HG03457 (cell line): ENCODE data around the gene OR2T2.
"Not testable (repeated sequence)": the region's sequence is repeated elsewhere in the genome, so short reads cannot be mapped to it uniquely, and the experiment has no call there.

ENCODE experiments used
- ATAC-seq: cut with Tn5 transposase; IDR thresholded peaks from one replicate; pipeline ENCODE4 v1.9.1; 2021; ENCODE audit warnings: moderate number of reproducible peaks; ENCODE audit not compliant: unreplicated experiment

Gene OR2T2, protein sequence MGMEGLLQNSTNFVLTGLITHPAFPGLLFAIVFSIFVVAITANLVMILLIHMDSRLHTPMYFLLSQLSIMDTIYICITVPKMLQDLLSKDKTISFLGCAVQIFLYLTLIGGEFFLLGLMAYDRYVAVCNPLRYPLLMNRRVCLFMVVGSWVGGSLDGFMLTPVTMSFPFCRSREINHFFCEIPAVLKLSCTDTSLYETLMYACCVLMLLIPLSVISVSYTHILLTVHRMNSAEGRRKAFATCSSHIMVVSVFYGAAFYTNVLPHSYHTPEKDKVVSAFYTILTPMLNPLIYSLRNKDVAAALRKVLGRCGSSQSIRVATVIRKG

DNA sequence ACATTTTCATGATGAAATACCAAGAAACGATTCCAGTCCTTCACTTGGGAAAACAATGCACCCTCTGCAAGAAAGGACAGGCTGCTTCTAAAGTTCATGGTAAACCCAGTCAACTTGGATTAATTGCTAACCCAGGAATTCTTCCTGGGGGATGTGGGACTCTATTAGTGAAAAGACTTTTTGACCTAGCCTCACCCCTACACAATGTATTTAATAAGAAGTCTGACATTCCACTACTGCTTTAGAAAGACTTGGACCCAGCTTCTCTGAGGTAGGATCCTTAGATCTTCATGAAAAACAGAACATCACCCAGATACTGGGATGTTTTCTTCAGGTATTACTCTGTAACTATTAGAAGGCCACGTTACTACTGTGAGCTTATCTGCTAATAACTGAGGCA lies at the start of gene OR2T2:
TSS of gene OR2T2 (plus strand) at position 239 of the 400 bp plus-strand sequence. CDS start 7,161 bp downstream, outside the sequence.
- not testable (repeated sequence) for ATAC-seq

DNA sequence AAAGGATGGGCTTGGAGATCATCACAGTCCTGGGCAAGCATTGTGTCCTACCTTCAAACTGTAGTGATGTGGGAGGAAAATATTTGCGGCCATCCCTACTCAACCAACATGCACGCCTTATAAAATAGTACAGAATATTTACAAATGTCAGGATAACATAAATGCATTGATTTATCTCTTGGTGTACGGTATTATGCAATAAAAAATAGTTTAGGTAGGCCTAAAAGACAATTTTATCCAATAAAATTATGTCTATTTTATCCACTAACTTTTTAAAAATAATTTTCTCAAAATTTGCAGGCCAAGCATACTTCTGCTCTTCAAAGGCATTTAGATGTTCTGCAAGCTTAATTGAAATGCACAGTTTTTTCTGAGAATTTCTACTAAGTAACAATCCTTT lies 42.7 kb upstream of the OR2T2 start, which contains the start of gene OR2T1:
TSS of gene OR2T1 (plus strand) at position 301 of the 400 bp plus-strand sequence. CDS start 3,100 bp downstream, outside the sequence.
- ATAC-seq, result no peak

DNA sequence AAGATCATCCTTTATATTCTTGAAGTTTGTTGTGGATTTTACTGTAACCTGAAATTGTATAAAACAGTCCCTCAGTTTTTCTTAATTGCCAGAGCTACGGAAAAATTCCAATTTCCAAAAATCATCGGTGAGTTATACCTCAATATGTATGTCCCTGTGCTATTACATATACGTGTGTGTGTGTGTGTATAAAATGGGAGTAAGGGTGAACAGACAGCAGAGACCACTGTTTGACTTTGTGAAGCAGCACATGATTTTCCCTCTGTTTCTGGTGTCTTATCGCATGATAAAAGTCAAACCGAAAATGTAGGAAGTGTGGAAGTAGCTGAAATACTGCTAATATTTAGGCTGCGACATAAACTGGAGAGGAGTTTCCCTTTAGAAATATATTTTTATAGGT lies 41.4 kb upstream of the OR2T2 start:
- no peak for ATAC-seq

DNA sequence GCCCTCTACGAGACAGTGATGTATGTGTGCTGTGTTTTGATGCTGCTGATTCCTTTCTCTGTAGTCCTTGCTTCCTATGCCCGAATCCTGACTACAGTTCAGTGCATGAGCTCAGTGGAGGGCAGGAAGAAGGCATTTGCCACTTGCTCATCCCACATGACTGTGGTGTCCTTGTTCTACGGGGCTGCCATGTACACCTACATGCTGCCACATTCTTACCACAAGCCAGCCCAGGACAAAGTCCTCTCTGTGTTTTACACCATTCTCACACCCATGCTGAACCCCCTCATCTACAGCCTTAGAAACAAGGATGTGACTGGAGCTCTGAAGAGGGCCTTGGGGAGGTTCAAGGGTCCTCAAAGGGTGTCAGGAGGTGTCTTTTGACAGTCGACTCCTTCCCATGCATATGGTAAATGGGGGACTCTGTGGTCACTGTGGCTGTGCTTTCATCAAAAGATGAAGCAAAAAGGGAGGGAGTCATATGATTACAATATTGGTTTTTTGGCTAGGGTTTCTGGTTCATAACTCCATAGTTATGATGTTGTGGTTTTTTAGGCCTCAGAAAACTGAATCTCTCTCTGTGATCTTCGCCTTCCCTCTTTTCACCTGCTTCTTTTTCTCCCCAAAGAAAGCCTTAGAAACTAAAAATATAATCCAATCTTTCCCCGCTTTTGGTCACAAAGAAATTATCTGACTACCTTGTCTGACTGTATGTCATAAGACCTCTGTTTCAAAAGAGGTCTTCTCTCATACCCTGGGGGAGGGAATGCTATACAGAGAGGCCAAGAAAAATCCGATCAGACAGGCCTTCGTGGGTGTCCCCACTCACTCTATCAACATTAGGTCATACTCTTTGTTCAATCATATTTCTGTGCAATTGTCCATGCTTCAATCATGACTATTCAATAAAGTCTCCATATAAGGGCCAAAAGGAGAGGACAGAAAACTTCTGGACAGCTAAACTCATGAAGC lies 38.4 kb upstream of the OR2T2 start:
- no peak for ATAC-seq

DNA sequence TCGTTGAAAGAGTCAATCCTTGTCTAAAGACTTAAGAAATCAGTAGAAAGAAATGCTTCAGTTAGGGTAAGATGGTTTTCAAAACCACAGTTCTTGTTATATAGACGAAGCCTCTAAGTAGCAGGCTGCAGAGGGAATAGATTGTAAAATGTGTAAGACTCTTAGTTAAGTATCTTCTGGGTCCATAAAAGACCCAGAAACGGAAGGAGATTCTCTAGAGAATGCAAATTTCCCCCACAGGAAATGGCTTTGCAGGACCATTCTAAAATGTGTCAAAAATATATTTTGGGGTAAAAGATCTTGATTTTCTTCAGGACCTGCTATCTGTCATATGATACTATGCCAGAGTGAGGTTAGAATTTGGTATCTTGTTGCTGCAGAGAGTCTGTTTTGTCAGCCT lies 29.2 kb upstream of the OR2T2 start:
- no peak for ATAC-seq

DNA sequence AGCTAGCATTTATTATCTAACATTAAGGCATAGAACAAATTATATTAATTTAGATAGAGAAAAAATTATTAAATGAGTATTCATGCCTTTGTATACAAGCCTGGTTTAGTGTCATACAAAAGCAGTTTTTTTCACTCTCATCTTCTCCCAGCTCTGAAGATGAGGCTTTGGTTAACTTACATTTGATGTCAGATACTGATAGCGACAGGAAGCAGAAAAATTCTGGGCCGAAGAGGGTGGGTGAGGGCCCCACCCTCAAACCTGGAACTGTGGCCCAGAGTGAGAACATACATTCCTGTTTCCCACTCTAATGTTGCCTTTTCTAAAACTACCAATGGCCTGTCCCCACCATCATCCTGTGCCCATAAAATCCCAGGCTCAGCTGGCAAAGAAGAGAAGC lies 27.6 kb upstream of the OR2T2 start:
- ATAC-seq, result no peak

DNA sequence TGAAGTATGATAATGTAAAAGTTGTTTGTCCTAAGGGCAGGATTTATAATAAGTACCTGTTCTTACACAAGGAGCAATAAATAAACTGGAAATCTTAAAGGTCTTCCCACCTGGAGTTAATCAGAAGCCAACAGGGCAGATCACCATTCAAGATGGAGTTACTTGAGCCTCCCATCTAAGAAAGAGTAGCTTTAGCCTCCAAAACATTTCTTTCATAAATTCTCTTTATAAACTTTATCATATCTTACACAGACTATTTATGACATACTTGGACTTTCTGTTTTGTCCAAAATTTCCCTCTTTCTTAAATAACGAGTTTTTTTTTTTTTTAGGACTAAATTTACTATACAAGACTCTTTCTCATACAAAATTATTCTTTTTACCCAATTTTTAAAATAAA lies 24.1 kb upstream of the OR2T2 start:
- no peak for ATAC-seq

DNA sequence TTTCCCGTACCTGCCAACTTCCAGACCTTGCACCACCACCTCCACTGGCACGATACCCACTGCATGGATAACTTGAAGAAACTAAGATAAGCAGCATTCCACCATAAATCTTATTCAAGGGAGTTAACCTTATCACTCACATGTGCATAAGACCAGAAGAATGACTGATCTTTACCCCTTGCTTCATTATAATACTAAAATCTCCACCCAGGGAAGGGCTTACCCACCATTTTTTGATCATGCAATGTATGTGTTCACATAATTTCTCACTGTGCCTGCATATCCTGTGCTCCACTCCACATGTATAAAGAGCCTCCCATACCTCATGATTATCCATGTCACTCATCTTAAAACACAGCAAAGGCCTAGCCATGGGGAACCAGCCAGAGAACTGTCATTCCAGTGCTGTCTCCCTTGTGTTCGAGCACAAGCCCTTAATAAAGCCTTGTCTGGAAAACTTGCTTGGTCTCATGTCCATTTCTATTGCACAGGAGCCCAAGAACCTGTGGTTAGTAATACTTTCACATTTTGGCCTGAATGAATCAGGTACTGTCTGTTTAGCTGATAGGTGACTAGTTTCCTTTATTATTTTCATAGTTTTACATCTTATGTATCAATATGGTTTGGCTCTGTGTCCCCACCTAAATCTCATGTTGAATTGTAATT lies 17.8 kb upstream of the OR2T2 start:
- ATAC-seq, result peak; percentile 25

DNA sequence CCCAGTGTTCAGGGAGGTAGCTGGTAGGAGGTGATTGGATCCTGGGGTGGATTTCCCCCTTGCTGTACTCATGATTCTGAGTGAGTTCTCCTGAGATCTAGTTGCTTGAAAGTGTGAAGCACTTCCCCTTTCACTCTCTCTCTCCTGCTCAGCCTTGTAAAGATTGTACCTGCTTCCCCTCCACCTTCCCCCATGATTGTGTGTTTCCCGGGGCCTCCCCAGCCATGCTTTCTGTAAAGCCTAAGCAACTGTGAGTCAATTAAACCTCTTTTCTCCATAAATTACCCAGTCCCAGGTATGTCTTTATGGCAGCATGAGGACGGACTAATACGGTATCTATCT lies 17.3 kb upstream of the OR2T2 start:
- peak; percentile 81 for ATAC-seq

DNA sequence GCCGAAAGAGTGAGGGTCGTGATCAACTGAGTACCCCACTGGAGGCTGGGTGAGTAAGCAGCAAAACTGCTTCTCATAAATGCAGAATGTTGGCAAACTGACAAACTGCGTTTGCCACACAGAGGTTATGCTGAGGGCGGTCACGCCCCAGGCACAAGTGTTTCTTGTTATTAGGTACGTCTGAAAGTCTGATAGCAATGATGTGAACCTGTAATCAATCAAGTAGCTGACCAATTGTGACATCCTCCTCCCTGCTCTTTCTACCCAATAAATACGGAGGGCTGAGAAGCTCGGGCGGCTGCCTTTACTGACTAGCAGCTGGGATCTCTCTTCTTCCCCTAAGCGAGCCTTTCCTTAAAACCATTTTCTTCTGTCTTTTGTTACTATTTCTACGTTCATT lies 13.8 kb upstream of the OR2T2 start:
- ATAC-seq, result not testable (repeated sequence)

DNA sequence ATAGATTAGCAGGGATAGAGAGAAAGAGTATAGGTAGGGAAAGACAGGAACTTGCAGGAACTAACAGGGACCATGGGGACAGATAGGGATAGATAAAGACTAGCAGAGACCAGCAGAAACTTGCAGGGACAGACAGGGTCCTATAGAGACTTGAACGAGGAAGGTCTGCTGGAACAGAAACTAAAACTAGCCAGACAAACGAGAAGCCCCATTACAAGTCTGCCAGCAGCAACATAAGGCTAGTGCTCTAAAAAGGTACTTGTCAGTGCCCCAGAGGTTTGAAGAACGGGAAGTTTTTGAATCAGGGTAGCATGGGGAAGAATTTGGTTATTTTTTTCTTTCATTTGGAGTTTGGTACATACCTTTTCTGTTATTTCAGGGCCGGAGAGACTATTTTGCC lies 13.2 kb upstream of the OR2T2 start:
- peak; percentile 67 for ATAC-seq

DNA sequence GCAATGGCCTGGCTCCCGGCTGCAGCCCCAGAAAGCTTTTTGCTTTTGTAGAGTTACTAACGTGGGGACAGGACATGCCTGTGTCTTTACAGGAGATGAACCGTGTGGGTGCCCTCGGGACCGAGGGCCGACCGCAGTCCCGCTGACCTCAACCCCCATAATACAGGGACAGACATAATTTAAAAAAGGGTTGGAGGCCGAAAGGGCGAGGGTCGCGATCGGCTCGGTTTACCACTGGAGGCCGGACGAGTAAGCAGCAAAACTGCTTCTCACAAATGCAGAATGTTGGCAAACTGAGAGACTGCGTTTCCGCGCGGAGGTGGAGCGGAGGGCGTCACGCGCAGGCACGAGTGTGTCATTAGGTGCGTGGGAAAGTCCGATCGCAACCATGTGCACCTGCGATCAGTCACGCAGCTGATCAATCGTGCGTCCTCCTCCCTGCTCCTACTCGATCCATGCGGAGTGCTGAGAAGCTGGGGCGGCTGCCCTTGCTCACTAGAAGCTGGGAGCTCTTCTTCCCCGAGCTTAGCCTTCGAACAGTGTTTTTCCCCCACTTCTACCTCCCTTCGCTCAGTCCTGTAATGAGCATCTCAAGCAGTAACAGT lies 11.5 kb upstream of the OR2T2 start:
- not testable (repeated sequence) for ATAC-seq

DNA sequence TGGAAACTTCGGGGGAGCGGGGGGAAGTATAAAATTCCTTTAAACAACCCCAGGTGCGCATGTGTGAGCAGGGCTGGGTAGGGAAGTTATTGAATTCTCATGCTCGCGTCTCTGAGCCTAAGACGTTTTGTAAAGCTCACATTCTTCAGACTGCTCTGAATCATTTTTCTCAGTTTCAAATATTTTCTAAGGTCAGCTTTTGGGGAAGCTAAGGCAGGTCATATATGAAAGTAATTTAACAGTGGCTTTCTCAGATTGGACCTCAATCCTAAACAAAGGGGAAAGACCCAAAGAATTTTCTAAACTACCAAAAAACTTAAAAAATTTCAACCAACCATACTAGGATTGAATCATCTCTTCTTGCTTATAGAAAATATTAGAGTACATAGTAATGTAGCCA lies 10.5 kb upstream of the OR2T2 start:
- not testable (repeated sequence) for ATAC-seq

DNA sequence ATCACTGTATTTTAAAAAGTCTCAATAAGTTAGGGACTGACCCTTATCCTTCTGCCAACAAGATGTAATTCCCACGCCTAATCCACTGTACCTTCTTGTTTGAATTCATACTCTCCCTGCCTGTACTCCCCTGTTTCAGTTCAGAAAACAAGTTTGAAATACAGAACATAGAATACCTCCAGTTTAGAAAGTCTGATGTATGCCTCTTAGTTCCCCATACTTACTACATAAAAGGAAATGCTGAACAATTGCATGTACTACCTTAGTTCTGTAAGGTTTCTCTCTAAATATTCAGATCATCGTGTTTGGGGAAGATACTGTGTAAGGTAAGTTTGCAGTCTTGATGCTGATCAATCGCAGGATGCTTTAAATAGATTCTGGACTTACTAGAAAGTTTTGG lies 9.1 kb upstream of the OR2T2 start:
- not testable (repeated sequence) for ATAC-seq

DNA sequence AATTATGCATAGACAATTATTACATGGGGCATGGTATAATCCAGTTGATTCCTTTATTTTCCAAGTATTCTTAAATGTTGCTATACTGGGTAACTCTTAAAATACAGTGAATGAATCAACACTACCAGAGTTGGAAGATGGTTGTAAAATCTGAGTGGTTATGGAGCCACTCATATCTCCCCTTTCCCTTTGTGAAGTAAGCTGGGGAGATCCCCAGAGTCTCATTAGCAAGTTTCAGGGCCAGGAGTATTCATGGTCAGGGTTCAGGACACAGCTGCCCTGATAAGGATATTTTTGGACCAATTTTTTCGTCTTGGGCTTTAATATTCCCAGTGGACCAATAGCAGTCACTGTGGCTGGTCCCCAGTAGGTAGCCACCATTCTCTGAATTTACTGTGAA lies 6.8 kb upstream of the OR2T2 start:
- ATAC-seq, result not testable (repeated sequence)

DNA sequence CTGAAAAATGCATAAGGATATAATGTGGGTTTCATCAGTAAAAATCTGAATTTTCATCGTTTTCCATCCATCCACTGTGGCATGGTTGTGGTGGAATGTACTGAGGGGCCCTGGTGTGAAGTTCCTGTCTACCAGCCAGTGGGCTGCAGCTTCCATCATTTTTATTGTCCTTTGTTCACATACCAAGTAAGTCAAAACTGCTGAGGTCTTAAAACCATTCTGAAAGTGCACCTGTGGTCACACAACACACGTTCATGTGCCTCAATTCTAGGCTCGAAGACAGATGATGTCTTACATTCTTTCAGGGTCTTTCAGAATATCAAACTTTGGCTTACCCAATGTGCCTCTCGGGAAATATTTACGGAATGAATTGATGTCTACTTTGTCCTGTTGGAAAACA lies 6.2 kb upstream of the OR2T2 start:
- not testable (repeated sequence) for ATAC-seq

DNA sequence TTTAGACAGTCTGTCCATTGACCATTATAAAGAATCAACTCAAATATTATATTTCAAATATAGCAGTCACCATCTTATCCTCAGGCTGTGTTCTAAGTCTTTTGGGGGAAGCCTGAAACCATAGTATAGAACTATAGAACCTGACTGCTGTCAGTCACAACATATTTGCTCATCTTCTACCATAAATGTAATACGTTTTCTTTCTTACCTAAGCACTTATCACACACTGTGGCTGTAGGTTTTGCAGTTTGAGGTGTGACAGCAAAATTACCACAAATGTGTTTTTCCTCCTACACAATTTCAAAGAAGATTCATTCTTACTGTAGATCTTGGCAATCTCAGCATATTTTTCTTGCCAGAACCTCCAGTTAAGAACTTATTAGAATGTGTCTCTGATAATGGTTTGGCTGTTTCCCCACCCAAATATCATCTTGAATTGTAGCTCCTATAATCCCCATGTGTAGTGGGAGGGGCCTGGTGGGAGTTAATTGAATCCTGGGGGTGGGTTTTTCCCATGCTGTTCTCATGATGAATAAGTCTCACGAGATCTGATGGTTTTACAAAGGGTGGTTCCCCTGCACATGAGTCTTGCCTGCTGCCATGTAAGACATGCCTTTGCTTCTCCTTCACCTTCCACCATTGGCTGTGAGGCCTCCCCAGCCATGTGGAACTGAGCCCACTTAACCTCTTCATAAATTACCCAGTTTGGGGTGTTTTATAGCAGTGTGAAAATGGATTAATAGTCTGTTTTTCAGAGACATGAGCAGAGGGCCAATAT lies 2.7 kb upstream of the OR2T2 start:
- not testable (repeated sequence) for ATAC-seq

DNA sequence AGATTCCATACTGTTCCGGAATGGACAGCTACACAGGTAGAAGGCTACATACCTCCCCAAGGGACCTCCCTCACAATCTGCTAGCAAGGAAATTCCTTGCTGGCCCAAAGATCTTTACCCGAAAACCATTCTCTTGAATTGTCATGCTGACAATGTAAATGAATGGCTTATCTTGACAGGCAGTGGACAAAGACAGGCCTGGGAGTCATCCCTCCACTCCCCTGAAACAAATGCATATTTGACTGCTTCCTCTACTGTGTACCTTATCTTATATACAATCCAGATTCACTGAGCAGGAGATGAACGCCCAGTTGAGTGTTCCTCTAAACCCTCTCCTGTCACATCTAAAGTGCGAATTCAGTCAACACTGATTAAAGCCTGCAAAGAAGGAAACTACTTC lies 834 bp upstream of the OR2T2 start:
- ATAC-seq, result not testable (repeated sequence)

DNA sequence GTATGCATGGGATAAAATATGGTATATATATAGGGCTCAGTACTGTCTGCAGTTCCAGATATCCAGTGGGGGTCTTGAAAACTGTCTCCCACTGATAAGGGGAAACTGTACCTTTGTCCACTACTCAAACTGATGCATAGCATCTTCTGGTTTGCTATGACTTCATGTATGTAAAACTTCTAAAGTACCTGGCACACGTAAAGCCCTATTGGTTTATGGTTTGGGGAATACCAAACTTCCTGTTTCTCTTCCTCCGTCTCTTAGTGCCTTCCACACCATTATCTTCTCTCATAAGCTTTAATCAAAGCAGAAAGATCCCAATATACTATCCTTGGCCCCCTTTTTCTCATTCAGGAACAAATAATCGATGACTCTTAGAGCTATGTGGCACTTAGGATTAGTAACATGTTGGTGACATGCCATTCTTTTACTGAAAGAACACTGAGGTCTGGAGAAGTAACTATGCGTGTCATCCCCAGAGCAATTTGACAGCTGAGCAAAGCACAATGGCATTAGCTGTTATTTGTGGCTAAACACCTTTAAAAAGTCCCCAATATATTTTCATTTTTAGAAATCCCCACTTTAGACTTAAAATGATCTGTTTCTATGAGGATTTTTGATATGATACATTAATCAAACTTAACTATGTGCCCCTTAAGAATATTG lies 3.1 kb downstream of the OR2T2 start:
- peak; percentile 68 for ATAC-seq
